SK-N-SH (cell line): ENCODE measurements around the gene DENND2A. TPM values are rescaled to one million over a fixed set of nuclear protein-coding genes. Genes with fewer than 3 reads are reported as not detected.

ENCODE experiments used
- CTCF ChIA-PET: fragments of 300-600, 350-600 bp; formaldehyde crosslinking; extraction: SDS; loops from one replicate; lab custom pipeline; 2021; lab: Yijun Ruan, JAX
- POLR2A ChIA-PET: fragments of 350-600 bp; sonication (Branson Sonifier 250); formaldehyde crosslinking; extraction: SDS; loops from one replicate; lab custom pipeline; 2020; ENCODE audit warnings: antibody characterized with exemption, inconsistent platforms; lab: Yijun Ruan, JAX
- DNase-seq: peaks from one replicate; pipeline ENCODE4 v3.0.0; 2012
- H2AFZ ChIP-seq: fragments of 200-600 bp; sonication (generic); 2 replicates; pipeline ENCODE4 v1.8.1; 2016; ENCODE audit warnings: antibody characterized with exemption, mild to moderate bottlenecking, low read depth
- H3F3A ChIP-seq: fragments of 200-600 bp; sonication (generic); replicated peaks from 2 replicates; pipeline ENCODE3; 2016; ENCODE audit warnings: antibody characterized with exemption, mild to moderate bottlenecking; ENCODE audit not compliant: insufficient read depth
- H3K27ac ChIP-seq, 2 experiments: fragments of 200-500 bp in 1 of 2; fragments of 200-600 bp in 1 of 2; sonication (Bioruptor generic) in 1 of 2; sonication (generic), shearing (Covaris generic) in 1 of 2; 2 replicates each; pipeline versions ENCODE4 v1.5.1 to v1.6.1; 2014 to 2016; ENCODE audit warnings: low read depth in 2 of 2, inconsistent platforms in 1 of 2, low read length in 1 of 2, mild to moderate bottlenecking in 1 of 2, mixed read lengths in 1 of 2
- H3K27me3 ChIP-seq: fragments of 200-600 bp; sonication (generic), shearing (Covaris generic); 2 replicates; pipeline ENCODE4 v1.6.1; 2016; ENCODE audit warnings: mixed run types; ENCODE audit not compliant: insufficient read depth
- H3K36me3 ChIP-seq, 2 experiments: fragments of 200-500 bp in 1 of 2; fragments of 200-600 bp in 1 of 2; sonication (Bioruptor generic) in 1 of 2; sonication (generic) in 1 of 2; replicated peaks in 1 of 2; 2 replicates each; pipeline versions ENCODE3 to v1.5.1; 2014 to 2016; ENCODE audit warnings: low read length in 1 of 2, mild to moderate bottlenecking in 1 of 2; ENCODE audit not compliant: insufficient read depth in 2 of 2, control insufficient read depth in 1 of 2
- H3K4me1 ChIP-seq, 2 experiments: fragments of 200-500 bp in 1 of 2; fragments of 200-600 bp in 1 of 2; sonication (Bioruptor generic) in 1 of 2; sonication (generic), shearing (Covaris generic) in 1 of 2; 2 replicates each; pipeline versions ENCODE4 v1.5.1 to v1.6.1; 2014 to 2016; ENCODE audit warnings: low read depth in 1 of 2, low read length in 1 of 2, mixed run types in 1 of 2; ENCODE audit not compliant: insufficient read depth in 2 of 2, control insufficient read depth in 1 of 2
- H3K4me2 ChIP-seq: fragments of 200-600 bp; sonication (generic), shearing (Covaris generic); 2 replicates; pipeline ENCODE4 v1.6.1; 2017; ENCODE audit warnings: mixed run types
- H3K4me3 ChIP-seq, 2 experiments: fragments of 200-500 bp in 1 of 2; fragments of 200-600 bp in 1 of 2; sonication (Bioruptor generic) in 1 of 2; sonication (generic), shearing (Covaris generic) in 1 of 2; 2 replicates each; pipeline versions ENCODE4 v1.5.1 to v1.8.1; 2014 to 2016; ENCODE audit warnings: low read depth in 2 of 2, inconsistent platforms in 1 of 2, low read length in 1 of 2, mild to moderate bottlenecking in 1 of 2, mixed read lengths in 1 of 2, moderate library complexity in 1 of 2
- H3K79me2 ChIP-seq: fragments of 200-600 bp; sonication (generic); 2 replicates; pipeline ENCODE4 v1.8.1; 2017; ENCODE audit warnings: mild to moderate bottlenecking; ENCODE audit not compliant: insufficient read depth
- H3K9ac ChIP-seq: fragments of 200-600 bp; sonication (generic); 2 replicates; pipeline ENCODE4 v1.6.1; 2017; ENCODE audit warnings: mixed run types
- H3K9me2 ChIP-seq: fragments of 200-600 bp; sonication (generic); 2 replicates; pipeline ENCODE4 v1.6.1; 2017; ENCODE audit warnings: mixed run types
- H3K9me3 ChIP-seq: fragments of 200-600 bp; sonication (generic); 2 replicates; pipeline ENCODE4 v1.6.1; 2017; ENCODE audit warnings: mixed run types, mild to moderate bottlenecking, moderate library complexity
- H4K20me1 ChIP-seq: fragments of 200-600 bp; sonication (generic); 2 replicates; pipeline ENCODE4 v1.6.1; 2017; ENCODE audit warnings: mild to moderate bottlenecking, mixed run types; ENCODE audit not compliant: insufficient read depth
- CHD2 ChIP-seq: fragments of 150-350 bp; IDR thresholded peaks from 2 replicates; pipeline ENCODE4 v1.6.1; 2018; ENCODE audit warnings: low read length; ENCODE audit not compliant: partially characterized antibody
- ELF1 ChIP-seq: IDR thresholded peaks from 2 replicates; pipeline ENCODE4 v1.4.0; 2012
- EP300 ChIP-seq, 2 experiments: IDR thresholded peaks; 2 replicates each; pipeline versions ENCODE4 v1.4.0 to v1.6.1; 2012; ENCODE audit warnings: borderline replicate concordance in 1 of 2, low read depth in 1 of 2, low read length in 1 of 2
- EZH2phosphoT487 ChIP-seq: fragments of 200-600 bp; sonication (generic); IDR thresholded peaks from 2 replicates; pipeline ENCODE4 v1.6.1; 2017; ENCODE audit warnings: low read depth, mixed run types, mild to moderate bottlenecking, antibody characterized with exemption, moderate library complexity, borderline replicate concordance
- FOSL2 ChIP-seq: IDR thresholded peaks from 2 replicates; pipeline ENCODE4 v1.4.0; 2012; ENCODE audit warnings: low read depth, mild to moderate bottlenecking, moderate library complexity, borderline replicate concordance
- GABPA ChIP-seq: IDR thresholded peaks from 2 replicates; pipeline ENCODE4 v1.4.0; 2012; ENCODE audit warnings: low read depth, mild to moderate bottlenecking
- GATA2 ChIP-seq: sonication (generic); formaldehyde crosslinking; IDR thresholded peaks from 2 replicates; pipeline ENCODE4 v1.5.0; 2020; ENCODE audit warnings: mild to moderate bottlenecking, missing genetic modification reagents
- JUND ChIP-seq: IDR thresholded peaks from 2 replicates; pipeline ENCODE4 v1.4.0; 2012
- MEF2A ChIP-seq: IDR thresholded peaks from 2 replicates; pipeline ENCODE4 v1.4.0; 2012; ENCODE audit warnings: low read depth, borderline replicate concordance
- MXI1 ChIP-seq: IDR thresholded peaks from 2 replicates; pipeline ENCODE4 v1.6.1; 2012; ENCODE audit warnings: mild to moderate bottlenecking, low read depth, low read length, improper control_type of control experiment
- NFIC ChIP-seq: IDR thresholded peaks from 2 replicates; pipeline ENCODE4 v1.4.0; 2012; ENCODE audit warnings: borderline replicate concordance
- NRF1 ChIP-seq: IDR thresholded peaks from 2 replicates; pipeline ENCODE4 v1.6.1; 2012; ENCODE audit warnings: low read depth, mild to moderate bottlenecking, low read length
- RAD21 ChIP-seq: IDR thresholded peaks from 2 replicates; pipeline ENCODE4 v1.6.1; 2012; ENCODE audit warnings: mild to moderate bottlenecking, low read length
- RCOR1 ChIP-seq: fragments of 150-350 bp; IDR thresholded peaks from 2 replicates; pipeline ENCODE4 v1.6.1; 2017; ENCODE audit warnings: antibody characterized with exemption, low read length
- RXRA ChIP-seq: IDR thresholded peaks from 2 replicates; pipeline ENCODE4 v1.4.0; 2012; ENCODE audit warnings: low read depth, mild to moderate bottlenecking, borderline replicate concordance
- SIN3A ChIP-seq: IDR thresholded peaks from 2 replicates; pipeline ENCODE4 v1.6.1; 2012; ENCODE audit warnings: low read depth, mild to moderate bottlenecking, low read length, moderate library complexity, borderline replicate concordance
- YY1 ChIP-seq: IDR thresholded peaks from 2 replicates; pipeline ENCODE4 v1.4.0; 2012; ENCODE audit warnings: low read depth, mild to moderate bottlenecking
- WGBS: methylation state at CpG from one replicate; pipeline ENCODE4 v1.1.6; 2017; ENCODE audit warnings: low lambda C conversion rate; 5-methylcytosine and 5-hydroxymethylcytosine counted together
- polyA plus RNA-seq, 3 experiments: library from polyadenylated mRNA; depleted of rRNA; stranded (reverse); fragments of >200 nt; gene quantifications; 2 replicates each; pipeline ENCODE4 v1.2.3, GENCODE V29; 2012
- TF ChIP-seq, protein P1 (sequence below): IDR thresholded peaks from 2 replicates; pipeline ENCODE4 v1.6.1; 2012; ENCODE audit warnings: mild to moderate bottlenecking, low read depth, low read length, moderate library complexity
- TF ChIP-seq, protein P2 (sequence below): IDR thresholded peaks from 2 replicates; pipeline ENCODE4 v1.4.0; 2012; ENCODE audit warnings: low read depth
- TF ChIP-seq, protein P3 (sequence below): fragments of 150-350 bp; IDR thresholded peaks from 2 replicates; pipeline ENCODE4 v1.6.1; 2017; ENCODE audit warnings: antibody characterized with exemption, low read length, low read depth, borderline replicate concordance

DENND2A gene
- polyA plus RNA-seq, 1 of the 3 experiments (the other 2 are of a cell fraction) = 3.5 TPM

DNA sequence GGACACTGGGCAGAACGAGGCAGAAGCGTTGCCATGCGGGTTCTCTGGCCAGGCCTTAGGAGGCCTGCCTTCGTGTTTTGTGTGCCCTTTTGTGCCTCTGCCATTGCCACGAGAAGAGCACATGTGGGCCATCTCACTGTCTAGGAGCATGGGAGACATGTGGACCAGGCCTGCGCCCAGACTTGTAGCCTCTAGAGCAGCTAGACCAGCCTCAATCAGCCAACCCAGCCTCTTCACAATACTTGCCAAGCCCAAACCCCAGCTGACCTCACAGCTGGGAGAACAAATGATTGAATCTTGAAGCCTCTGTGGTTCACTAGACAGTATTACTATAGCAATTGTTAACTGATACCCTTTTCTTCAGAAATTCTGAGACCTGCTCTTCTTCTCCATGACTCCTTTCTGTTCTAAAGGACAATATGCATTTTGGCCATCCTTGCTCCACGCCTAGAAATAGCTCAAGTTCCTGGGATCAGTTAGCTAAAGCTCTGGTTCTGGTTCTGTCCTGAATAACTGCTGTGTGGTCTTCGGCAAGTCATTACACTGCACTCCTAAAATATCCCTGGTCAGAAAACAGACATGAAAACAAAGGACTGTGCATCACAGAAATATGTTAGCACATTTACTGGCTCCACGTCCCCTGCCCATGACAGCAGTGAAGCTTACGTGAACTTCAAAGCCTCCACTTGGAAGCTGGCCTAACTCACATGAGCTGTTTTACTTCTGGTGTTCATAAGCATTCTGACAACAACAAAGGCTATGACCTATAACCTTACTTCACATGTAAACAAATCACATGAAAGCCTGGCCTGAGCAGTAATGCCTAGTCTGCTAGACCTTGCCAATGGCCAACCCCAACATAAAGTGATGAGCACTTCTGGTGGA lies 89.0 kb downstream of the DENND2A start:
- H3K9me3 ChIP-seq = no peaks in the 10 kb centered on the region
- no peaks in the 10 kb centered on the region for H4K20me1 ChIP-seq
- no peaks in the 10 kb centered on the region for H3F3A ChIP-seq
- TF ChIP-seq EP300 (IDR thresholded peaks at IDR 0.05; ENCODE audit: borderline replicate concordance in 1 of 2, low read depth in 1 of 2, low read length in 1 of 2) = no peak
- TF ChIP-seq, protein P1, sequence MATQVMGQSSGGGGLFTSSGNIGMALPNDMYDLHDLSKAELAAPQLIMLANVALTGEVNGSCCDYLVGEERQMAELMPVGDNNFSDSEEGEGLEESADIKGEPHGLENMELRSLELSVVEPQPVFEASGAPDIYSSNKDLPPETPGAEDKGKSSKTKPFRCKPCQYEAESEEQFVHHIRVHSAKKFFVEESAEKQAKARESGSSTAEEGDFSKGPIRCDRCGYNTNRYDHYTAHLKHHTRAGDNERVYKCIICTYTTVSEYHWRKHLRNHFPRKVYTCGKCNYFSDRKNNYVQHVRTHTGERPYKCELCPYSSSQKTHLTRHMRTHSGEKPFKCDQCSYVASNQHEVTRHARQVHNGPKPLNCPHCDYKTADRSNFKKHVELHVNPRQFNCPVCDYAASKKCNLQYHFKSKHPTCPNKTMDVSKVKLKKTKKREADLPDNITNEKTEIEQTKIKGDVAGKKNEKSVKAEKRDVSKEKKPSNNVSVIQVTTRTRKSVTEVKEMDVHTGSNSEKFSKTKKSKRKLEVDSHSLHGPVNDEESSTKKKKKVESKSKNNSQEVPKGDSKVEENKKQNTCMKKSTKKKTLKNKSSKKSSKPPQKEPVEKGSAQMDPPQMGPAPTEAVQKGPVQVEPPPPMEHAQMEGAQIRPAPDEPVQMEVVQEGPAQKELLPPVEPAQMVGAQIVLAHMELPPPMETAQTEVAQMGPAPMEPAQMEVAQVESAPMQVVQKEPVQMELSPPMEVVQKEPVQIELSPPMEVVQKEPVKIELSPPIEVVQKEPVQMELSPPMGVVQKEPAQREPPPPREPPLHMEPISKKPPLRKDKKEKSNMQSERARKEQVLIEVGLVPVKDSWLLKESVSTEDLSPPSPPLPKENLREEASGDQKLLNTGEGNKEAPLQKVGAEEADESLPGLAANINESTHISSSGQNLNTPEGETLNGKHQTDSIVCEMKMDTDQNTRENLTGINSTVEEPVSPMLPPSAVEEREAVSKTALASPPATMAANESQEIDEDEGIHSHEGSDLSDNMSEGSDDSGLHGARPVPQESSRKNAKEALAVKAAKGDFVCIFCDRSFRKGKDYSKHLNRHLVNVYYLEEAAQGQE = no peak
- TF ChIP-seq, protein P2, sequence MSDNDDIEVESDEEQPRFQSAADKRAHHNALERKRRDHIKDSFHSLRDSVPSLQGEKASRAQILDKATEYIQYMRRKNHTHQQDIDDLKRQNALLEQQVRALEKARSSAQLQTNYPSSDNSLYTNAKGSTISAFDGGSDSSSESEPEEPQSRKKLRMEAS = no peak
- TF ChIP-seq MEF2A = no peak
- no peak for TF ChIP-seq JUND
- no peak for TF ChIP-seq EZH2phosphoT487
- no peak for TF ChIP-seq RAD21
- TF ChIP-seq YY1 = no peak
- TF ChIP-seq SIN3A = no peak
- TF ChIP-seq GATA2 (CRISPR knock-in tag) = no peak
- TF ChIP-seq CHD2 = no peak
- no peak for TF ChIP-seq MXI1
- no peak for TF ChIP-seq ELF1
- TF ChIP-seq NRF1 = no peak
- TF ChIP-seq GABPA = no peak
- TF ChIP-seq, protein P3, sequence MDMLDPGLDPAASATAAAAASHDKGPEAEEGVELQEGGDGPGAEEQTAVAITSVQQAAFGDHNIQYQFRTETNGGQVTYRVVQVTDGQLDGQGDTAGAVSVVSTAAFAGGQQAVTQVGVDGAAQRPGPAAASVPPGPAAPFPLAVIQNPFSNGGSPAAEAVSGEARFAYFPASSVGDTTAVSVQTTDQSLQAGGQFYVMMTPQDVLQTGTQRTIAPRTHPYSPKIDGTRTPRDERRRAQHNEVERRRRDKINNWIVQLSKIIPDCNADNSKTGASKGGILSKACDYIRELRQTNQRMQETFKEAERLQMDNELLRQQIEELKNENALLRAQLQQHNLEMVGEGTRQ = no peak
- no peak for TF ChIP-seq RCOR1
- no peak for TF ChIP-seq RXRA
- TF ChIP-seq FOSL2 = no peak
- TF ChIP-seq NFIC = no peak
- TF ChIP-seq, all 33 proteins: peak for 0
- CTCF ChIA-PET = interaction anchor here (0.9 to 2.2 kb wide), 3 partner anchors 34 to 102 kb away, joined by 3 to 10 read pairs (median 5); no protein-coding TSS in a partner anchor
- Histone ChIP-seq H3K4me3 (no peak overlapping the region), H3K9me2 (no peaks in the 10 kb centered on the region), H2AFZ (no peak overlapping the region; the same call in 1 of the 2 replicates), H3K27me3 (no peaks in the 10 kb centered on the region), H3K27ac (no peak overlapping the region), H3K36me3 (no peaks in the 10 kb centered on the region), H3K4me1 (no peaks in the 10 kb centered on the region), H3K4me2 (no peak overlapping the region), H3K79me2 (no peaks in the 10 kb centered on the region), H3K9ac (no peak overlapping the region)
- POLR2A ChIA-PET = no interaction called here
- WGBS = 92% methylated on average over 10 of the region's 10 CpGs
- no peak for DNase-seq
